Fibroblast of lung (primary cell): ENCODE measurements around the gene PDSS1. TPM values are rescaled to one million over a fixed set of nuclear protein-coding genes. Genes with fewer than 3 reads are reported as not detected.

Source experiments
- DNase-seq, 2 donors: peaks; one replicate each; pipeline versions ENCODE4 v3.0.0 to v3.0.0-alpha.2; 2010; ENCODE audit warnings: low read depth in 2 of 2
- H2AFZ ChIP-seq: 2 replicates; pipeline ENCODE4 v1.5.1; 2012; ENCODE audit warnings: low read length, control low read depth, inconsistent platforms
- H3K27ac ChIP-seq: 2 replicates; pipeline ENCODE4 v1.5.1; 2011; ENCODE audit warnings: low read length, control low read depth; ENCODE audit not compliant: insufficient read depth
- H3K27me3 ChIP-seq: 2 replicates; pipeline ENCODE4 v1.5.1; 2011; ENCODE audit warnings: mild to moderate bottlenecking, low read length; ENCODE audit not compliant: control insufficient read depth, insufficient read depth
- H3K36me3 ChIP-seq: 2 replicates; pipeline ENCODE4 v1.5.1; 2011; ENCODE audit warnings: low read length; ENCODE audit not compliant: control insufficient read depth, insufficient read depth
- H3K4me1 ChIP-seq: 2 replicates; pipeline ENCODE4 v1.5.1; 2011; ENCODE audit warnings: low read length; ENCODE audit not compliant: control insufficient read depth, insufficient read depth; ENCODE audit errors: extremely low read depth
- H3K4me2 ChIP-seq: 2 replicates; pipeline ENCODE4 v1.5.1; 2011; ENCODE audit warnings: low read length, control low read depth; ENCODE audit not compliant: insufficient read depth; ENCODE audit errors: extremely low read depth
- H3K4me3 ChIP-seq, 4 experiments: fragments of 200-600 bp in 1 of 4; sonication (generic) in 1 of 4; replicated peaks in 1 of 4; 2 replicates each; pipeline ENCODE4 v1.5.1; 2011 to 2016; ENCODE audit warnings: low read length in 4 of 4, low read depth in 3 of 4, mild to moderate bottlenecking in 3 of 4, control low read depth in 2 of 4, inconsistent platforms in 1 of 4, mixed read lengths in 1 of 4; ENCODE audit not compliant: insufficient read depth in 1 of 4; ENCODE audit errors: control extremely low read depth in 1 of 4
- H3K79me2 ChIP-seq: 2 replicates; pipeline ENCODE4 v1.5.1; 2012; ENCODE audit warnings: mild to moderate bottlenecking, low read length, inconsistent platforms; ENCODE audit not compliant: control insufficient read depth, insufficient read depth
- H3K9ac ChIP-seq: 2 replicates; pipeline ENCODE4 v1.5.1; 2011; ENCODE audit warnings: mild to moderate bottlenecking, low read length, control low read depth; ENCODE audit not compliant: insufficient read depth
- H3K9me3 ChIP-seq: 2 replicates; pipeline ENCODE4 v1.5.1; 2012; ENCODE audit warnings: low read depth, low read length; ENCODE audit not compliant: control insufficient read depth, insufficient read depth
- H4K20me1 ChIP-seq: 2 replicates; pipeline ENCODE4 v1.5.1; 2011; ENCODE audit warnings: low read length; ENCODE audit not compliant: control insufficient read depth, insufficient read depth; ENCODE audit errors: extremely low read depth
- CTCF ChIP-seq, 2 donors: IDR thresholded peaks in 1 of 2; conservative IDR thresholded peaks in 1 of 2; 1 replicate in 1 of 2; 2 replicates in 1 of 2; pipeline ENCODE4 v1.5.1; 2011 to 2012; ENCODE audit warnings: low read length in 2 of 2, control low read depth in 1 of 2, inconsistent platforms in 1 of 2, low read depth in 1 of 2, mild to moderate bottlenecking in 1 of 2
- EZH2 ChIP-seq: IDR thresholded peaks from 2 replicates; pipeline ENCODE4 v1.5.1; 2012; ENCODE audit warnings: low read length, control low read depth, mild to moderate bottlenecking; ENCODE audit errors: missing control alignments
- polyA plus RNA-seq, 2 donors: library from polyadenylated mRNA; depleted of rRNA in 1 of 2; stranded (reverse) in 1 of 2; unstranded in 1 of 2; fragments of >200 nt; gene quantifications; 2 replicates each; pipeline ENCODE4 v1.2.1, GENCODE V29; 2011 to 2012; ENCODE audit warnings: missing spikeins in 1 of 2
- total RNA-seq: library from RNA; depleted of rRNA; stranded (reverse); fragments of >200 nt; gene quantifications from 2 replicates; pipeline ENCODE4 v1.2.1, GENCODE V29; 2014

The PDSS1 gene
- total and polyA plus RNA-seq, 2 donors (not counting 1 experiment from before 2014, with no cell fraction given), result 1.8 to 11.1 TPM

GRCh38 chr10:26792758-26793495, 95.4 kb downstream of the PDSS1 start:
- no peaks in the 10 kb centered on the region for H4K20me1 ChIP-seq
- no peak overlapping the region for H3K9ac ChIP-seq

More at GRCh38 chr10:26792758-26793495, 95.4 kb downstream of the PDSS1 start:
- Histone ChIP-seq H3K9me3 (no peaks in the 10 kb centered on the region), H3K27me3 (no peaks in the 10 kb centered on the region), H3K4me1 (no peaks in the 10 kb centered on the region), H3K36me3 (no peaks in the 10 kb centered on the region), H2AFZ (no peak overlapping the region), H3K4me3 (no peak overlapping the region), H3K4me2 (no peak overlapping the region), H3K79me2 (peaks cover 30% of the 10 kb centered on the region), H3K27ac (no peak overlapping the region)
- no peak for DNase-seq
- TF ChIP-seq CTCF (conservative IDR thresholded peaks at IDR 0.05 in 1 of 2, IDR thresholded peaks at IDR 0.05 in 1 of 2; ENCODE audit: low read depth in 1 of 2, low read length in 2 of 2) (no peak), EZH2 (no peak)

Other genes starting within 250 kb of the PDSS1 start
- 20.5 and 29.4 TPM in 2 replicates for gene ABI1, start 163.3 kb downstream of the PDSS1 start, total RNA-seq
- 69.7 and 74.3 TPM in 2 replicates for gene ABI1, start 163.3 kb downstream of the PDSS1 start, polyA plus RNA-seq